ENCODE data around the gene ACVR1. TPM values are rescaled to one million over a fixed set of nuclear protein-coding genes. Genes with fewer than 3 reads are reported as not detected.

Gene ACVR1
- total and polyA plus RNA-seq, 4 donors, result 7.5 to 38.3 (median 23.4) TPM

GRCh38 chr2:157836531-157836930 lies 39.6 kb downstream of the ACVR1 start:
- ATAC-seq (ENCODE audit: insufficient read depth, low FRiP score) (no peak), DNase-seq (no peak)
- no peaks in the 10 kb centered on the region for H3K9me3 ChIP-seq (ENCODE audit: control insufficient read depth in 4 of 4, insufficient read depth in 3 of 4, low read length in 3 of 4)
- H3K9ac ChIP-seq (ENCODE audit: insufficient read depth in 1 of 2, low read length in 2 of 2), result no peak overlapping the region
- WGBS, 2 donors, result 75 to 81% methylated on average over 3 of the region's 3 CpGs
- no peak for TF ChIP-seq CTCF (IDR thresholded peaks at IDR 0.05; ENCODE audit: control extremely low read depth, extremely low read depth)
- H3K36me3 ChIP-seq (ENCODE audit: control insufficient read depth in 4 of 4, insufficient read depth in 4 of 4, low read length in 4 of 4), result no peaks in the 10 kb centered on the region
- no peak overlapping the region for H3K4me3 ChIP-seq
- no peaks in the 10 kb centered on the region for H3K27me3 ChIP-seq (ENCODE audit: control insufficient read depth in 3 of 3, insufficient read depth in 3 of 3, low read length in 2 of 3)
- H3K4me1 ChIP-seq (ENCODE audit: control insufficient read depth in 5 of 5, insufficient read depth in 5 of 5, low read length in 5 of 5), result peaks cover 23 to 60% (median 34%) of the 10 kb centered on the region in 5 donors
- H3K27ac ChIP-seq (ENCODE audit: low read depth in 1 of 2, low read length in 1 of 2), result peak overlapping the region in 1 of 2 donors; percentile 44

- TF ChIP-seq CTCF (IDR thresholded peaks at IDR 0.05; ENCODE audit: control extremely low read depth, extremely low read depth), result no peak
- Histone ChIP-seq H3K27me3 (ENCODE audit: control insufficient read depth in 3 of 3, insufficient read depth in 3 of 3, low read length in 2 of 3) (no peaks in the 10 kb centered on the region), H3K9ac (ENCODE audit: insufficient read depth in 1 of 2, low read length in 2 of 2) (no peak overlapping the region), H3K4me1 (ENCODE audit: control insufficient read depth in 5 of 5, insufficient read depth in 5 of 5, low read length in 5 of 5) (peaks cover 15 to 56% (median 29%) of the 10 kb centered on the region in 5 donors), H3K4me3 (no peak overlapping the region), H3K27ac (ENCODE audit: low read depth in 1 of 2, low read length in 1 of 2) (no peak overlapping the region), H3K9me3 (ENCODE audit: control insufficient read depth in 4 of 4, insufficient read depth in 3 of 4, low read length in 3 of 4) (no peaks in the 10 kb centered on the region), H3K36me3 (ENCODE audit: control insufficient read depth in 4 of 4, insufficient read depth in 4 of 4, low read length in 4 of 4) (no peaks in the 10 kb centered on the region)
- ATAC-seq (ENCODE audit: insufficient read depth, low FRiP score) (no peak), DNase-seq (no peak)
- 93 to 96% methylated on average over 1 of the region's 1 CpG for WGBS, 2 donors
Observed at GRCh38 chr2:157835425-157835824, 40.7 kb downstream of the ACVR1 start.

DNA sequence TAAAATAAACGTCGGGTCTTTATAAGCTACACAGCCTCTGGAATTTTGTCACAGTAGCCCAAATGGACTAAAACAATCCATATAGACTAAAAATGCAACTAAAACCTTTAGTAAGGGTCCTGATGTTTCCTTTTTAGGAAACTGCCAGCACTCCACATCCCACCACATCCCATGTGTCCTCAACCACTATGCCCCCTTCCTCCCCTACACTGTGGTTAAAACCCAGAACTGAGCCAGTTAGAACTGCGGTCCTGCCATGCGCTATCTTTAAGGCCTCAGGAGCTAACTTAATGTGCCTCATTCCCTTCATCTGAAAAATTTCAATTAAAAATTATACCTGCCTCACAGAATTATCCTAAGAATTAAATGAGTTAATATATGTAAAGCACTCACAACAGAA lies 41.1 kb downstream of the ACVR1 start:
- ATAC-seq (ENCODE audit: insufficient read depth, low FRiP score) (no peak), DNase-seq (no peak)
- no peak overlapping the region for H3K9ac ChIP-seq (ENCODE audit: insufficient read depth in 1 of 2, low read length in 2 of 2)
- peaks cover 15 to 53% (median 28%) of the 10 kb centered on the region in 5 donors for H3K4me1 ChIP-seq (ENCODE audit: control insufficient read depth in 5 of 5, insufficient read depth in 5 of 5, low read length in 5 of 5)
- no peak for TF ChIP-seq CTCF (IDR thresholded peaks at IDR 0.05; ENCODE audit: control extremely low read depth, extremely low read depth)
- H3K27ac ChIP-seq (ENCODE audit: low read depth in 1 of 2, low read length in 1 of 2), result no peak overlapping the region
- no peak overlapping the region for H3K4me3 ChIP-seq
- no peaks in the 10 kb centered on the region for H3K9me3 ChIP-seq (ENCODE audit: control insufficient read depth in 4 of 4, insufficient read depth in 3 of 4, low read length in 3 of 4)
- no peaks in the 10 kb centered on the region for H3K36me3 ChIP-seq (ENCODE audit: control insufficient read depth in 4 of 4, insufficient read depth in 4 of 4, low read length in 4 of 4)
- WGBS, 2 donors, result 69 to 84% methylated on average over 4 of the region's 4 CpGs
- no peaks in the 10 kb centered on the region for H3K27me3 ChIP-seq (ENCODE audit: control insufficient read depth in 3 of 3, insufficient read depth in 3 of 3, low read length in 2 of 3)

- H3K27ac ChIP-seq (ENCODE audit: low read depth in 1 of 2, low read length in 1 of 2), result no peak overlapping the region
- H3K9me3 ChIP-seq (ENCODE audit: control insufficient read depth in 4 of 4, insufficient read depth in 3 of 4, low read length in 3 of 4), result no peaks in the 10 kb centered on the region
- no peak overlapping the region for H3K4me3 ChIP-seq
- H3K36me3 ChIP-seq (ENCODE audit: control insufficient read depth in 4 of 4, insufficient read depth in 4 of 4, low read length in 4 of 4), result no peaks in the 10 kb centered on the region
- H3K4me1 ChIP-seq (ENCODE audit: control insufficient read depth in 5 of 5, insufficient read depth in 5 of 5, low read length in 5 of 5), result peaks cover 11 to 40% (median 17%) of the 10 kb centered on the region in 5 donors
- ATAC-seq (ENCODE audit: insufficient read depth, low FRiP score) (no peak), DNase-seq (no peak)
- no peak for TF ChIP-seq CTCF (IDR thresholded peaks at IDR 0.05; ENCODE audit: control extremely low read depth, extremely low read depth)
- WGBS, 2 donors, result 72 to 80% methylated on average over 1 of the region's 1 CpG
- no peaks in the 10 kb centered on the region for H3K27me3 ChIP-seq (ENCODE audit: control insufficient read depth in 3 of 3, insufficient read depth in 3 of 3, low read length in 2 of 3)
- H3K9ac ChIP-seq (ENCODE audit: insufficient read depth in 1 of 2, low read length in 2 of 2), result no peak overlapping the region
Observed at GRCh38 chr2:157833721-157834120, 42.4 kb downstream of the ACVR1 start.

Measured in lung (tissue), 12 donors.